Central memory CD8-positive, alpha-beta T cell (primary cell): ENCODE results near the gene TNS4.

Experiments
- ATAC-seq: fragments of 150-1000 bp; cut with Tn5 transposase; replicated peaks from 2 replicates; pipeline ENCODE4 v1.10.0; 2022; ENCODE audit warnings: mild to moderate bottlenecking, moderate FRiP score, moderate number of reproducible peaks; ENCODE audit not compliant: poor library complexity, severe bottlenecking; ENCODE audit errors: extremely low read depth
- DNase-seq, 2 donors: peaks; one replicate each; pipeline ENCODE4 v3.0.0; 2021; ENCODE audit warnings: low spot score in 2 of 2
- H3K27ac Mint-ChIP-seq: one replicate; pipeline ENCODE4 v1.8.0; 2022; ENCODE audit warnings: low read depth, mild to moderate bottlenecking, moderate library complexity, mixed read lengths
- H3K27me3 Mint-ChIP-seq: one replicate; pipeline ENCODE4 v1.8.0; 2022; ENCODE audit warnings: mixed read lengths
- H3K36me3 Mint-ChIP-seq: one replicate; pipeline ENCODE4 v1.8.0; 2022; ENCODE audit warnings: mild to moderate bottlenecking, moderate library complexity, mixed read lengths; ENCODE audit not compliant: insufficient read depth
- H3K4me1 Mint-ChIP-seq: one replicate; pipeline ENCODE4 v1.8.0; 2022; ENCODE audit warnings: mixed read lengths
- H3K4me3 Mint-ChIP-seq: one replicate; pipeline ENCODE4 v1.8.0; 2022; ENCODE audit warnings: mild to moderate bottlenecking, moderate library complexity, mixed read lengths
- H3K9me3 Mint-ChIP-seq: one replicate; pipeline ENCODE4 v1.8.0; 2022; ENCODE audit warnings: mixed read lengths

Gene TNS4

GRCh38 chr17:40503154-40503553 is 1.7 kb upstream of the TNS4 start:
- H3K4me1 Mint-ChIP-seq = peaks cover 9% of the 10 kb centered on the region
- H3K27ac Mint-ChIP-seq = no peak overlapping the region
- H3K36me3 Mint-ChIP-seq = peaks cover 4% of the 10 kb centered on the region
- H3K27me3 Mint-ChIP-seq = no peaks in the 10 kb centered on the region
- DNase-seq (no peak), ATAC-seq (no peak)
- H3K4me3 Mint-ChIP-seq = no peak overlapping the region
- H3K9me3 Mint-ChIP-seq = no peaks in the 10 kb centered on the region

GRCh38 chr17:40502716-40503115 is 1.3 kb upstream of the TNS4 start:
- Mint-ChIP-seq H3K9me3 (no peaks in the 10 kb centered on the region), H3K27me3 (no peaks in the 10 kb centered on the region), H3K27ac (no peak overlapping the region), H3K4me3 (no peak overlapping the region), H3K4me1 (peaks cover 9% of the 10 kb centered on the region), H3K36me3 (peaks cover 4% of the 10 kb centered on the region)
- DNase-seq (no peak), ATAC-seq (no peak)

- Mint-ChIP-seq H3K4me3 (no peak overlapping the region), H3K36me3 (peaks cover 2% of the 10 kb centered on the region), H3K27me3 (no peaks in the 10 kb centered on the region), H3K27ac (no peak overlapping the region), H3K4me1 (peaks cover 14% of the 10 kb centered on the region), H3K9me3 (no peaks in the 10 kb centered on the region)
- ATAC-seq (no peak), DNase-seq (no peak)
Observed at GRCh38 chr17:40500709-40501108, 714 bp downstream of the TNS4 start.

- ATAC-seq (no peak), DNase-seq (no peak)
- Mint-ChIP-seq H3K27me3 (no peaks in the 10 kb centered on the region), H3K27ac (no peak overlapping the region), H3K36me3 (peaks cover 2% of the 10 kb centered on the region), H3K9me3 (no peaks in the 10 kb centered on the region), H3K4me1 (peaks cover 13% of the 10 kb centered on the region), H3K4me3 (no peak overlapping the region)
Observed at GRCh38 chr17:40500190-40500589, 1.2 kb downstream of the TNS4 start.

- DNase-seq (no peak), ATAC-seq (no peak)
- Mint-ChIP-seq H3K36me3 (peaks cover 2% of the 10 kb centered on the region), H3K27ac (no peak overlapping the region), H3K4me3 (no peak overlapping the region), H3K9me3 (no peaks in the 10 kb centered on the region), H3K27me3 (no peaks in the 10 kb centered on the region), H3K4me1 (peaks cover 14% of the 10 kb centered on the region)
Observed at GRCh38 chr17:40499551-40500189, 1.8 kb downstream of the TNS4 start.

- no peak overlapping the region for H3K27ac Mint-ChIP-seq
- ATAC-seq (no peak), DNase-seq (no peak)
- peaks cover 14% of the 10 kb centered on the region for H3K4me1 Mint-ChIP-seq
- no peak overlapping the region for H3K4me3 Mint-ChIP-seq
- no peaks in the 10 kb centered on the region for H3K27me3 Mint-ChIP-seq
- no peaks in the 10 kb centered on the region for H3K9me3 Mint-ChIP-seq
- H3K36me3 Mint-ChIP-seq = peaks cover 2% of the 10 kb centered on the region
Observed at GRCh38 chr17:40498281-40499084, 2.9 kb downstream of the TNS4 start.

GRCh38 chr17:40497695-40498094 is 3.7 kb downstream of the TNS4 start:
- ATAC-seq (no peak), DNase-seq (no peak)
- Mint-ChIP-seq H3K4me3 (no peak overlapping the region), H3K36me3 (peaks cover 2% of the 10 kb centered on the region), H3K9me3 (no peaks in the 10 kb centered on the region), H3K27me3 (no peaks in the 10 kb centered on the region), H3K4me1 (peaks cover 14% of the 10 kb centered on the region), H3K27ac (no peak overlapping the region)

- Mint-ChIP-seq H3K4me3 (no peak overlapping the region), H3K4me1 (peaks cover 14% of the 10 kb centered on the region), H3K27ac (peak overlapping the region; percentile 78), H3K9me3 (no peaks in the 10 kb centered on the region), H3K36me3 (peaks cover 2% of the 10 kb centered on the region), H3K27me3 (no peaks in the 10 kb centered on the region)
- DNase-seq = no peak
- no peak for ATAC-seq
Observed at GRCh38 chr17:40496634-40497420, 4.6 kb downstream of the TNS4 start.

- Mint-ChIP-seq H3K4me1 (peaks cover 18% of the 10 kb centered on the region), H3K9me3 (no peaks in the 10 kb centered on the region), H3K27me3 (no peaks in the 10 kb centered on the region), H3K27ac (no peak overlapping the region), H3K36me3 (peaks cover 5% of the 10 kb centered on the region), H3K4me3 (no peak overlapping the region)
- DNase-seq (no peak), ATAC-seq (no peak)
Observed at GRCh38 chr17:40496170-40496569, 5.3 kb downstream of the TNS4 start.

- H3K36me3 Mint-ChIP-seq = peaks cover 2% of the 10 kb centered on the region
- no peaks in the 10 kb centered on the region for H3K27me3 Mint-ChIP-seq
- DNase-seq = no peak
- no peak for ATAC-seq
- no peak overlapping the region for H3K4me3 Mint-ChIP-seq
- H3K4me1 Mint-ChIP-seq = peaks cover 24% of the 10 kb centered on the region
- no peaks in the 10 kb centered on the region for H3K9me3 Mint-ChIP-seq
- H3K27ac Mint-ChIP-seq = peak overlapping the region; percentile 69
Observed at GRCh38 chr17:40495140-40495539, 6.3 kb downstream of the TNS4 start.

GRCh38 chr17:40493697-40494096 is 7.7 kb downstream of the TNS4 start:
- Mint-ChIP-seq H3K27ac (no peak overlapping the region), H3K4me3 (no peak overlapping the region), H3K27me3 (no peaks in the 10 kb centered on the region), H3K4me1 (peaks cover 38% of the 10 kb centered on the region), H3K9me3 (no peaks in the 10 kb centered on the region), H3K36me3 (peaks cover 2% of the 10 kb centered on the region)
- no peak for DNase-seq
- no peak for ATAC-seq

GRCh38 chr17:40491486-40491885 is 9.9 kb downstream of the TNS4 start:
- H3K27ac Mint-ChIP-seq = no peak overlapping the region
- no peak for ATAC-seq
- no peak overlapping the region for H3K4me3 Mint-ChIP-seq
- no peak for DNase-seq
- no peaks in the 10 kb centered on the region for H3K27me3 Mint-ChIP-seq
- peaks cover 46% of the 10 kb centered on the region for H3K4me1 Mint-ChIP-seq
- no peaks in the 10 kb centered on the region for H3K9me3 Mint-ChIP-seq
- peaks cover 2% of the 10 kb centered on the region for H3K36me3 Mint-ChIP-seq
